ENCODE measurements around the gene TAL2. TPM values are rescaled to one million over a fixed set of nuclear protein-coding genes. Genes with fewer than 3 reads are reported as not detected.
A peak's percentile ranks its signal among the peaks of the same experiment; 100 is the strongest.

TAL2 gene
- not detected for total RNA-seq
- long read RNA-seq: 0 reads

GRCh38 chr9:105662184-105663104 lies at the start of gene TAL2:
Gene TAL2 (plus strand): TSS chr9:105662457. CDS start chr9:105662497, 40 bp downstream.
- no peak for ATAC-seq
- intact Hi-C loops (cut with DNase I, micrococcal nuclease): no loop called here
- DNase-seq: no peak

- DNase-seq (no peak), ATAC-seq (no peak)
- intact Hi-C loops (cut with DNase I, micrococcal nuclease): no loop called here
Observed at GRCh38 chr9:105621001-105621400, 41.3 kb upstream of the TAL2 start.

- DNase-seq (no peak), ATAC-seq (no peak)
- intact Hi-C loops (cut with DNase I, micrococcal nuclease): no loop called here
Observed at GRCh38 chr9:105625088-105625487, 37.2 kb upstream of the TAL2 start.

- ATAC-seq: peak; percentile 74
- intact Hi-C loops (cut with DNase I, micrococcal nuclease): no loop called here
- no peak for DNase-seq
Observed at GRCh38 chr9:105632807-105633206, 29.4 kb upstream of the TAL2 start.

- no peak for DNase-seq
- intact Hi-C loops (cut with DNase I, micrococcal nuclease): no loop called here
- no peak for ATAC-seq
Observed at GRCh38 chr9:105633411-105633810, 28.8 kb upstream of the TAL2 start.

- no peak for ATAC-seq
Observed at GRCh38 chr9:105636331-105636730, 25.9 kb upstream of the TAL2 start.

GRCh38 chr9:105637787-105638395 lies 24.4 kb upstream of the TAL2 start:
- DNase-seq (no peak), ATAC-seq (no peak)
- intact Hi-C loops (cut with DNase I, micrococcal nuclease): no loop called here

More at GRCh38 chr9:105636331-105636730, 25.9 kb upstream of the TAL2 start:
- no peak for DNase-seq
- intact Hi-C loops (cut with DNase I, micrococcal nuclease): no loop called here

- intact Hi-C loops (cut with DNase I, micrococcal nuclease): no loop called here
- DNase-seq (no peak), ATAC-seq (no peak)
Observed at GRCh38 chr9:105639936-105640335, 22.3 kb upstream of the TAL2 start.

GRCh38 chr9:105643795-105644194 lies 18.5 kb upstream of the TAL2 start:
- no peak for ATAC-seq
- intact Hi-C loops (cut with DNase I, micrococcal nuclease): no loop called here
- DNase-seq: no peak

- intact Hi-C loops (cut with DNase I, micrococcal nuclease): no loop called here
- ATAC-seq (no peak), DNase-seq (no peak)
Observed at GRCh38 chr9:105646879-105647594, 15.2 kb upstream of the TAL2 start.

- ATAC-seq (no peak), DNase-seq (no peak)
- intact Hi-C loops (cut with DNase I, micrococcal nuclease): no loop called here
Observed at GRCh38 chr9:105647595-105648349, 14.5 kb upstream of the TAL2 start.

GRCh38 chr9:105651806-105652205 lies 10.5 kb upstream of the TAL2 start:
- intact Hi-C loops (cut with DNase I, micrococcal nuclease): no loop called here
- ATAC-seq: no peak
- DNase-seq: no peak

- intact Hi-C loops (cut with DNase I, micrococcal nuclease): no loop called here
- ATAC-seq (peak; percentile 98), DNase-seq (peak in 1 of 2 donors; percentile 58)
Observed at GRCh38 chr9:105656131-105656921, 5.9 kb upstream of the TAL2 start.

- intact Hi-C loops (cut with DNase I, micrococcal nuclease): no loop called here
- no peak for ATAC-seq
- DNase-seq: no peak
Observed at GRCh38 chr9:105658351-105658750, 3.9 kb upstream of the TAL2 start.

- intact Hi-C loops (cut with DNase I, micrococcal nuclease): no loop called here
- no peak for DNase-seq
- no peak for ATAC-seq
Observed at GRCh38 chr9:105661011-105661410, 1.2 kb upstream of the TAL2 start.

GRCh38 chr9:105663914-105664313 lies 1.7 kb downstream of the TAL2 start:
- intact Hi-C loops (cut with DNase I, micrococcal nuclease): no loop called here
- DNase-seq: no peak
- no peak for ATAC-seq

GRCh38 chr9:105667867-105668266 lies 5.6 kb downstream of the TAL2 start:
- no peak for ATAC-seq
- intact Hi-C loops (cut with DNase I, micrococcal nuclease): no loop called here
- no peak for DNase-seq

GRCh38 chr9:105670315-105670714 lies 8.1 kb downstream of the TAL2 start:
- ATAC-seq (no peak), DNase-seq (no peak)
- intact Hi-C loops (cut with DNase I, micrococcal nuclease): no loop called here

Measured in left colon (tissue), 2 donors.